Activated T-helper 1 cell treated with anti-CD3 and anti-CD28 coated beads, Interleukin-12 subunit alpha, Interleukin-12 subunit beta, Interleukin-2, Interleukin-4 antibody, amounts not matched to agents 30 ng/mL and 10 ng/mL and 1 ng/mL, durations not matched to agents 14 hours and 24 hours and 36 hours (primary cell): ENCODE measurements around the gene E2F6. TPM values are rescaled to one million over a fixed set of nuclear protein-coding genes. Genes with fewer than 3 reads are reported as not detected.
"Not testable (repeated sequence)": the region's sequence is repeated elsewhere in the genome, so short reads cannot be mapped to it uniquely, and the experiment has no call there.

Experiments used
- DNase-seq: peaks from one replicate; pipeline ENCODE4 v3.0.0; 2021; ENCODE audit warnings: low spot score
- H3K27ac Mint-ChIP-seq: one replicate; pipeline ENCODE4 v1.8.0; 2021; ENCODE audit warnings: mild to moderate bottlenecking, mixed read lengths
- H3K27me3 Mint-ChIP-seq: one replicate; pipeline ENCODE4 v1.8.0; 2022; ENCODE audit warnings: mild to moderate bottlenecking, moderate library complexity, mixed read lengths; ENCODE audit not compliant: insufficient read depth
- H3K36me3 Mint-ChIP-seq: one replicate; pipeline ENCODE4 v1.8.0; 2021; ENCODE audit warnings: low read depth, mixed read lengths
- H3K4me1 Mint-ChIP-seq: one replicate; pipeline ENCODE4 v1.8.0; 2021; ENCODE audit warnings: low read depth, mixed read lengths
- H3K4me3 Mint-ChIP-seq: one replicate; pipeline ENCODE4 v1.8.0; 2021; ENCODE audit warnings: mild to moderate bottlenecking, moderate library complexity, mixed read lengths
- H3K9me3 Mint-ChIP-seq: one replicate; pipeline ENCODE4 v1.8.0; 2021; ENCODE audit warnings: mixed read lengths
- intact Hi-C: fragments of 100-400 bp; cut with micrococcal nuclease; formaldehyde crosslinking; loops from one replicate; pipeline ENCODE4 v1.15.1; 2024
- total RNA-seq: library from RNA; stranded (reverse); gene quantifications from 2 replicates; pipeline ENCODE4 v1.2.3, GENCODE V29; 2022

The E2F6 gene
- total RNA-seq, 1 donor from 2014 or later = 22.1 TPM

DNA sequence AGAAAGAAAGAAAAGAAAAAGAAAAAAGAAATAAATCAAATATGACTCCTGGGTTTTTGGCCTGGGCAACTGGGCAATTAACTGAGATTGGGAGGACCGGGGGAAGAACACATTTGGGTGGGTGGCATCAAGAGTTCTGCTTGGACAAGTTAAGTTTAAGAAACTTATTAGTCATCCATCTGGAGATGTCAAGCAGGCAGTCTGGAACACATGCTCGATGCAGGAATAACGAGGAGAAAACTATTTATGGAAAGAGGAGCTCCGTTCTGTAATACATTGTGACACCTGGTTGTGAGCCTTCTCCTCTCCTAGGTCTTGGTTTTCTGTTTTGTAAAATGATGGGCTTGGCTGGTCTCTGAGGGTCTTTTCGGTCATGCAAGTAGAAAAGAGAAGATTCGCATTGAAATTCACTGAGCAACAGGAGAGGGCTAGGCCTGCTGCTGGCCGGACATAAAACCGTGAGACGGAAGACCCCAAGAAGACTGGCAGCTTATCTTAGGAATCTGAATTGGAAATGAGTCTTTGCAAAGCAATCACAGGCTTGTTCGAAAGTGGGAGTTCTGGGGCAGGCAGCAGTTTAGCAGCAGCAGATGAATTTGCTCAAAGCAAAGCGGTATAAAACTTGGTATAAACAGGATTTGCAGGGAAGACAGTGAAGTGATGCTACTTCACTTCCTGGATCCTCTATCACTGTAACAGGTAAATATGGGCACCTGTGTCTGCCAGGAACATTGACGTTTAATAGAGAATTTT lies 51.4 kb downstream of the E2F6 start:
- no peaks in the 10 kb centered on the region for H3K4me1 Mint-ChIP-seq
- H3K4me3 Mint-ChIP-seq = no peak overlapping the region
- H3K9me3 Mint-ChIP-seq = peaks cover 9% of the 10 kb centered on the region
- H3K27ac Mint-ChIP-seq = no peak overlapping the region
- no peaks in the 10 kb centered on the region for H3K36me3 Mint-ChIP-seq
- H3K27me3 Mint-ChIP-seq = peaks cover 5% of the 10 kb centered on the region
- intact Hi-C loops = no loop called here
- DNase-seq = no peak

DNA sequence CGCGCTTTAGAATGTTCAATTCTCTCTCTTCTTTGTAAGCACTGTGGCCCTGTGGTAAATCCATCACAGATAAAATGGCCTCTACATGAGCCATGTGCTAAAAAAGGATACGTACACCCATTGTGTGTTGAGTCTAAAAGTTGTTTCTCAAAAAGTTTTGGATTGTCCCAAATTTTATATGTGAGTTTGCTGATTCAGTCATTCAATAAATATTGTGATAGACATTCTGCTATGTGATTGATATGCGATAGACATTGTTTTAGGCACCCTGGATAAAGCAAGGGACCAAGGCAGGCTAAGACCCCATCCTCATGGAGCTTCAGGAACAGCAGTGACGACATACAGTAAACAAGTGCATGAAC lies 53.5 kb downstream of the E2F6 start:
- no peaks in the 10 kb centered on the region for H3K36me3 Mint-ChIP-seq
- no peak overlapping the region for H3K27ac Mint-ChIP-seq
- peaks cover 5% of the 10 kb centered on the region for H3K27me3 Mint-ChIP-seq
- no peak overlapping the region for H3K4me3 Mint-ChIP-seq
- no peak for DNase-seq
- no peaks in the 10 kb centered on the region for H3K9me3 Mint-ChIP-seq
- no peaks in the 10 kb centered on the region for H3K4me1 Mint-ChIP-seq
- intact Hi-C loops = no loop called here

DNA sequence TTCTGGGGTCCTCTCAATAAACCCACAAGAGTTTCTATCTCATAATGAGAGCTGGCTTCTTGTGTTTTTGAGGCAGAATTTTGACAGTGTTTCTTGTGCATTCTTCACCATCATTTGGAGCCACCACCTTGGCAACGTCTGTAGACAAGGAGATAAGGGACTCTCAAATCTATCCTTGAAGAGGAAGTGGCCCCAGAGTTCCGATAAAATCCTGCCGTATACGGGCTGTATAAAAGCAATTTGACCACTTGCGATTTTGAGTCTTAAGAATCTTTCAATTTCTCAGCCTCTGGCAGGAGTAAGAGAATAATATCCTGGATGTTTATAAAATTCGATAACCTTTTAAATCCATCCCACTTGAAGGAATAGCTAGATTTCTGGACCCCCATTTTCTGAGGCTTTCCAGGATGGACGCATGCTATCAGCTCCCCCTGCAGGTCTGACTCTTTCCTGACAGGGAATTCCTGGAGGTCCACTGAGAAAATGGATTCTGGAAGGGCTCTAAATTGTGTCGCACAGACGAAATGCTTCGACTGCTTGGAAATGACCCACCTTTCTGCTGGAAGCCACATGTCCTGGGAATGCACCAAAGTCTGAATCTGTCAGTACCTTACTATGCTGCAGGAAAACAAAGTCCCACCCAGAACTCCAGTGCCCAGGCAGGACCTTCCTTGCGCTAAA lies 54.1 kb downstream of the E2F6 start:
- intact Hi-C loops = no loop called here
- H3K9me3 Mint-ChIP-seq = no peaks in the 10 kb centered on the region
- H3K27me3 Mint-ChIP-seq = peaks cover 5% of the 10 kb centered on the region
- no peak overlapping the region for H3K4me3 Mint-ChIP-seq
- H3K36me3 Mint-ChIP-seq = no peaks in the 10 kb centered on the region
- H3K27ac Mint-ChIP-seq = no peak overlapping the region
- DNase-seq = no peak
- no peaks in the 10 kb centered on the region for H3K4me1 Mint-ChIP-seq

DNA sequence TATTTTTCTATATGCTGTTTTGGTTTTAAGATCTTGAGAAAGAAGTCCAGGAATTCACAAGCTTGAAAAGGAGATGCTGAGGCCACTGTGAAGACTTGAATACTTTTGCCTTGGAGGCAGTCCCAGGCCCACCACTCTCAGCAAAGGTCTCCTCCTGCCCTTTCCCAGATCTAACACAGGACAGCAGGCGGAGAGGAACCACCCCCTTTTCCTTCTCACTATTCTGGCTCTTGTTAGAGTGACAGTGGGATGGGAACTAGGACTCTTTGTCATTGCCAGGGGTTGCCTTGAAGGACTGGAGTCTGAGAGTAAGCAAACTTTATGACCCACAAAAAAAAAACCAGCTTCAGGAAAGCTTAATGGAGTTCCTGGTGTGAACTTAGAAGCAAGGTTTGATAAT lies 54.7 kb downstream of the E2F6 start:
- intact Hi-C loops = no loop called here
- no peaks in the 10 kb centered on the region for H3K36me3 Mint-ChIP-seq
- H3K27ac Mint-ChIP-seq = no peak overlapping the region
- H3K27me3 Mint-ChIP-seq = peaks cover 5% of the 10 kb centered on the region
- DNase-seq = no peak
- H3K4me3 Mint-ChIP-seq = no peak overlapping the region
- H3K4me1 Mint-ChIP-seq = no peaks in the 10 kb centered on the region
- no peaks in the 10 kb centered on the region for H3K9me3 Mint-ChIP-seq

DNA sequence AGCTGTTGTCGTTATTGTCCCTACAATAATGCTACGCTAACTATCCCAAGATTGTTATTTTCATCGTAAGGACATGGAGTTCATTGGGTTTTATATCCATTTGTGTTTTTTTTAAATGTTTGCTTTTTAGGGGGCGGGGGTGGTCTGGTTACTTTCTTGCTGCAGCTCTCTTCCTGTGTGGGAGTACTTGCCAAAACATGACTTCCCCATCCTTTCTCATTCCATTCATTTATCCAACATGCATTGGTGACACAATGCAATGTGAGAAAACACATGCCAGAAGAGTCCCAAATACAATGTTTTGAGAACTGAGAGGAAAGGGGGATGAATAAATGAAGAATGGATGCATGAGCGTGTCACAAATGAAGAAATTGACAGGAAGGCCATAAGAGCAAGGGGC lies 55.9 kb downstream of the E2F6 start:
- Mint-ChIP-seq H3K36me3 (no peaks in the 10 kb centered on the region), H3K27ac (no peak overlapping the region), H3K4me3 (no peak overlapping the region), H3K9me3 (no peaks in the 10 kb centered on the region), H3K27me3 (peaks cover 5% of the 10 kb centered on the region), H3K4me1 (no peaks in the 10 kb centered on the region)
- intact Hi-C loops = no loop called here
- DNase-seq = no peak

DNA sequence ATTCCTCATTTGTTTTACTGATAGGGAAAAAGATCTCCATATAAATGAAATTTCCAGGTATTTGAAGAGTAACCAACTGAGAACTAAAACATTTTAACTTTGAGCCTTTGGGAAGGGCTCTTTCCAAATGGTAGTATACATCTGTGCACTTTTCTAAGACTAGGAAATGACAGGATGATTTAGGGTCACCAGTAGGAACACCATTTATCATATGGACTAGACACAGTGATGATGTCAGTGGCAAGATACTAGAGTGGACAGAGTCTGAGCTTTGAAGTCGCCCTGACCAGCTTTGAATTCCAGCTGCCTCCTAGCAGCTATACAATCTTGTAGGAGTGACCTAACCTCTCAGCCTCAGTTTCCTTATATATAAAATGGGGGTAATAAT lies 56.4 kb downstream of the E2F6 start:
- intact Hi-C loops = no loop called here
- Mint-ChIP-seq H3K9me3 (no peaks in the 10 kb centered on the region), H3K4me3 (no peak overlapping the region), H3K27ac (no peak overlapping the region), H3K36me3 (no peaks in the 10 kb centered on the region), H3K27me3 (peaks cover 5% of the 10 kb centered on the region), H3K4me1 (no peaks in the 10 kb centered on the region)
- no peak for DNase-seq

DNA sequence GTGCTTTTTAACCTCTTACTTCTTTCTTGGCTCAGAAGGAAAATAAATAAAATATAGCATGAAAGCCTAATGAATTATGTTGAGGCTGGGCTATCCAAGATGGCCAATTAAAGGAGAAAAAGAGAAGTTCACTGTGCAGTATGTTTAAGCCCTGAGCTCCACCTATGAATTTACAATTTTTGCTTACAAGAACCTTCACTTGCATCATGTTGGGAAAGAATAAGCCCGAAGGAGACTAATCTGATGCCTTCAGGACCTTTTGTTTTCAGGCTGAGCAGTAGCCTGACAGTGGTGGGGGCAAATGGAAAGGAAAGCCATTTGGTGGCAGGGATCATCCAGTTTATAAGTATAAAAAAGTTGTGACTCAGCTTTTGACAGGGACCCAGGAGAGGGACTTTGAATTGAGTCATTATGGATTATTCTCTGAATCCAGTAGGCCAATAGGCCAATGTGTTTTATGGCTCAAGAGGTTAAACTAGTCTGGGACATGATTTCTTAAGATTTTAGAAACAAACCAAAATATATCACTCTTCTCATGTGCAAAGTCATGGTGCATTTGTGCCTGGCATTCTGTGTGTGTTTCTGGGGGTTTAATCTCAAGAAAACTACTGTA lies 56.9 kb downstream of the E2F6 start:
- intact Hi-C loops = no loop called here
- no peak overlapping the region for H3K27ac Mint-ChIP-seq

DNA sequence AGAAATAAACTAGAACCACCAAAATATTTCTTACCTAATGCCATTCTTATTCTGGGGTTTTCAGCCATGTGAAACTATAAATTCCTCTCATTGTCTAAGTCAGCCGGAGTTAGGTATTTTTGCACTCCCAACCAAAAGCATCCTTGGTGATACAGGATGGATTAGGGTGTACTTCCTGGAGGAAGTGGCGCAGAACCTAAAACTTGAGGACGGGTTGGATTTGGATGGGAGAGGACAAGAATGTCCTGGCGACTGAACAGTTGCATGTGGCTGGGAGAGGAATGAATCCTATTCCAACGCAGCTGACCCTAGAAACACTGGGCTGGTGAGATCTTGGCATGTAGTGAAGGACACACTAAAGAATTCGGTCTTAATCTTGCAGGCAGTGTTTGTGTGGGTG lies 58.5 kb downstream of the E2F6 start:
- Mint-ChIP-seq H3K36me3 (no peaks in the 10 kb centered on the region), H3K4me1 (no peaks in the 10 kb centered on the region), H3K9me3 (no peaks in the 10 kb centered on the region), H3K4me3 (no peak overlapping the region), H3K27ac (no peak overlapping the region), H3K27me3 (peaks cover 2% of the 10 kb centered on the region)
- no peak for DNase-seq
- intact Hi-C loops = no loop called here

More for the DNA sequence above, 56.9 kb downstream of the E2F6 start:
- DNase-seq = no peak
- Mint-ChIP-seq H3K4me3 (no peak overlapping the region), H3K36me3 (no peaks in the 10 kb centered on the region), H3K4me1 (no peaks in the 10 kb centered on the region), H3K27me3 (peaks cover 5% of the 10 kb centered on the region), H3K9me3 (no peaks in the 10 kb centered on the region)

DNA sequence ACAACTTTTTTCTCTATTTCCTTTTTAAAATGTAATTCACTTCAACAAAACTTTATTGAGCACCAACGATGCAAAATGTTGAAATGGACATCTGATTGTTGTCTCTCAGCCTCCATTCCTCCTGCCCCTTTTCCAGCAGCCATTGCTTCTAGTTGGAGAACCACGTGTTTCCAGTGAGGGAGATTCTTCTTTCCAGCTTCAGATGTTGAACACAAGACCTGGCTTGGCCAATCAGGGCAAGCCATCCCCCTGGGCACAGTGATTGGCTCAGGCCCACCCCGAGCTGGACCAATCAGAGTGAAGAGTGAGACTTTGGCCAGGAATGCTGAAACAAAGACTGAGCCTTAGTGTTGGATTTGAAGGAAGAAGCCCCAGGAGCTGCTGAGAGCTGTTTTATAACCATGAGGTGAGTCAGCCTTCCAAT lies 59.0 kb downstream of the E2F6 start:
- intact Hi-C loops = no loop called here
- no peaks in the 10 kb centered on the region for H3K27me3 Mint-ChIP-seq
- no peak overlapping the region for H3K27ac Mint-ChIP-seq
- DNase-seq = no peak
- no peak overlapping the region for H3K4me3 Mint-ChIP-seq
- no peaks in the 10 kb centered on the region for H3K9me3 Mint-ChIP-seq
- no peaks in the 10 kb centered on the region for H3K36me3 Mint-ChIP-seq
- H3K4me1 Mint-ChIP-seq = no peaks in the 10 kb centered on the region

DNA sequence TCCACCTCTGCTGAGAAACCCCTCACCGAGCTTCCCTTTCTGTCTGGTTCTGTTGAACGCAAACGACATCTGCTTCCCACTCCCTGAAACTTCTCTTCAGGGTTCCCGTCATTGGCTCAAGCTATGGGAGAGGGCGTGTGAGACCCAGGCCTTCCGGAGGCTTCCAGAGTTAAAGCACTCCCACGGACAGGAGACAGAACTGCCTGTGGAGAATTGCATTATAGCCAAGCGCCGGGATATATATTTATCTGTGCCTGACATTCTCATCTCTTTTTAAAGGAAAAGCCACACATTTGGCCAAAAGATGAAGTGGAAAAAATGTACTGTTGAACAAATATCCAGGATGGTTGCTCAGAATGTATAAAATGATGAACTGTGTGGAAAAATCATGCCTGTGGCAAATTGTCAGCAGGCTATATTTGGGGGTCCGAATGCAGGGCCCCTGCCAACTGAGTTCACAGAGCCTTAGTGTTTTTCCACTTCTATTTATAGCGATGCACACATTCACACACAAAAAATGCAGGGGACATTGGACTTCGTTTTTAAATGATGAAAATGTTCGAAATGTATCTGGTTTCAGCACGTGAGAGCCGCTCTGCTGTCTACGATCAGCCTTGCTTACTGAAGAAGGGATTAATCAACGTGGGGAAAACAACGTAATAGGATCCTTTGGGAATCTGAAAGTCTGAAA lies 59.5 kb downstream of the E2F6 start:
- Mint-ChIP-seq H3K36me3 (no peaks in the 10 kb centered on the region), H3K9me3 (no peaks in the 10 kb centered on the region), H3K4me1 (no peaks in the 10 kb centered on the region), H3K27me3 (no peaks in the 10 kb centered on the region), H3K27ac (no peak overlapping the region), H3K4me3 (no peak overlapping the region)
- DNase-seq = no peak
- intact Hi-C loops = no loop called here

DNA sequence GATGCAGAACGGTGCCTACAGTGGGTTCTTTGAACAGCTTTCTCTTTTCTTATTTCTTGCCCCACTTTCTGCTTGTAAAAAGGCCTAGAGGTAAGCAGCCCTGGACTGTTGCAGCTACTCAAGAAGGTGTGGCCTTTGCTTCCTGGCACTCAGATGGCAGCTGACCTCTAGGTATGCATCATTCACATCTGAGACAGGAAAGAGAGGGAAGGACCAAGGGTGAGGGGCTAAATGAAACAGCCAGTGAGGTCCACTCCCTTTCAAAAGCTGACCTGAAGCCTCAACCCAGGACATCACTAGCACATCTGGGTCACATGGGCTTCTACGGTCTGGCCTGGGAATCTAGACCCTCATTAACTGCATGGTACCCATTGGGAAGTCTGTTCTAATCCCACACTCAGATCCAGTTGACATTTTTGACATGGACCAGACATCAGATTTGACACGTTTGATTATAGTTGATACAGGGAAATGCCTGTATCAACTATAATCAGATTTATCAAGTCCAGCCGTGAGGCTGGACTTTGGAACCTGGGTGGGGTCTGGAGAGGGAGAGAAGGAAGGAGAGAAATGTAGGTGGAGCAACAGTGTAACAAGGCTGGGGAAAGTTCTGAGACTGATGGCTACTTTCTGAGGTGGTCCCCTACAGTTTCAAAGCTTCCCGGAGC lies 60.2 kb downstream of the E2F6 start:
- Mint-ChIP-seq H3K27me3 (no peaks in the 10 kb centered on the region), H3K27ac (no peak overlapping the region), H3K4me1 (no peaks in the 10 kb centered on the region), H3K4me3 (no peak overlapping the region), H3K9me3 (no peaks in the 10 kb centered on the region), H3K36me3 (no peaks in the 10 kb centered on the region)
- intact Hi-C loops = no loop called here
- DNase-seq = no peak

DNA sequence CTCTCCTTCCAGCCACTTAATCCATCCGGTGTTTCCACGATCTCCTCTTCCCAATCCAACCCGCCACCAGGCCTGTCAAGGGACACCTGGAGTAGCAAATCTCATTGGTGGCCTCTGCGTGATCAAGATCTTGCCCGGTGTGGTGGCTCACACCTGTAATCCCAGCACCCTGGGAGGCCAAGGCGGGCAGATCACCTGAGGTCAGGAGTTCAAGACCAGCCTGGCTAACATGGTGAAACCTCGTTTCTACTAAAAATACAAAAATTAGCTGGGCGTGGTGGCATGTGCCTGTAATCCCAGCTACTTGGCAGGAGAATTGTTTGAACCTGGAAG lies 60.9 kb downstream of the E2F6 start:
- H3K27ac Mint-ChIP-seq, H3K36me3 Mint-ChIP-seq, H3K4me3 Mint-ChIP-seq, H3K27me3 Mint-ChIP-seq, intact Hi-C loops, DNase-seq, H3K4me1 Mint-ChIP-seq, H3K9me3 Mint-ChIP-seq: not testable (repeated sequence)
